HCT116 (cell line): ENCODE measurements around the gene ZNG1B.
"Not testable (repeated sequence)": the region's sequence is repeated elsewhere in the genome, so short reads cannot be mapped to it uniquely, and the experiment has no call there.

Source experiments
- CEBPB ChIP-seq: IDR thresholded peaks from 2 replicates; pipeline ENCODE4 v1.6.1; 2012; ENCODE audit warnings: low read depth
- CTCF ChIP-seq, 3 experiments: fragments of 200-600 bp in 1 of 3; sonication (generic) in 1 of 3; IDR thresholded peaks in 2 of 3; conservative IDR thresholded peaks in 1 of 3; 2 replicates each; pipeline ENCODE4 v1.5.1; 2012 to 2017; ENCODE audit warnings: low read depth in 2 of 3, low read length in 2 of 3, antibody characterized with exemption in 1 of 3, borderline replicate concordance in 1 of 3, control low read depth in 1 of 3, mild to moderate bottlenecking in 1 of 3, mixed read lengths in 1 of 3, mixed run types in 1 of 3, moderate library complexity in 1 of 3; ENCODE audit not compliant: insufficient read depth in 1 of 3
- EGR1 ChIP-seq: IDR thresholded peaks from 2 replicates; pipeline ENCODE4 v1.6.1; 2012; ENCODE audit warnings: low read depth
- ELF1 ChIP-seq: IDR thresholded peaks from 2 replicates; pipeline ENCODE4 v1.6.1; 2012; ENCODE audit warnings: low read depth, borderline replicate concordance
- EZH2 ChIP-seq: fragments of 200-600 bp; sonication (generic); IDR thresholded peaks from 2 replicates; pipeline ENCODE4 v1.6.1; 2017; ENCODE audit warnings: antibody characterized with exemption, mixed run types
- FOSL1 ChIP-seq: IDR thresholded peaks from 2 replicates; pipeline ENCODE4 v1.6.1; 2012; ENCODE audit warnings: low read depth
- POLR2A ChIP-seq: IDR thresholded peaks from 2 replicates; pipeline ENCODE4 v1.7.0; 2011; ENCODE audit warnings: borderline replicate concordance; ENCODE audit not compliant: insufficient read depth, insufficient read length; ENCODE audit errors: extremely low read depth
- POLR2AphosphoS5 ChIP-seq: IDR thresholded peaks from 2 replicates; pipeline ENCODE4 v1.6.1; 2011; ENCODE audit warnings: mild to moderate bottlenecking, low read depth, low read length, moderate library complexity
- RAD21 ChIP-seq: IDR thresholded peaks from 2 replicates; pipeline ENCODE4 v1.6.1; 2012; ENCODE audit warnings: low read depth, mild to moderate bottlenecking
- REST ChIP-seq: IDR thresholded peaks from 2 replicates; pipeline ENCODE4 v1.6.1; 2012; ENCODE audit warnings: low read depth
- TCF7L2 ChIP-seq: IDR thresholded peaks from 2 replicates; pipeline ENCODE4 v1.7.0; 2011; ENCODE audit warnings: borderline replicate concordance, inconsistent platforms; ENCODE audit not compliant: insufficient read depth, insufficient read length; ENCODE audit errors: extremely low read depth
- ZBTB33 ChIP-seq: IDR thresholded peaks from 2 replicates; pipeline ENCODE4 v1.6.1; 2011; ENCODE audit warnings: mild to moderate bottlenecking, low read length, moderate library complexity; ENCODE audit not compliant: insufficient replicate concordance; ENCODE audit errors: extremely low read depth

- not testable (repeated sequence) for TF ChIP-seq EZH2; POLR2AphosphoS5; CTCF (IDR thresholded peaks at IDR 0.05 in 2 of 3, conservative IDR thresholded peaks at IDR 0.05 in 1 of 3; ENCODE audit: borderline replicate concordance in 1 of 3, insufficient read depth in 1 of 3, low read depth in 2 of 3, low read length in 2 of 3); RAD21; ELF1; TCF7L2; REST; POLR2A; FOSL1; CEBPB; EGR1; ZBTB33
Measured at GRCh38 chr2:113504081-113504480, 66.6 kb downstream of the ZNG1B start.
